DOHH2 (cell line): ENCODE measurements around the gene LIN52.

Experiments used
- CTCF ChIP-seq: fragments of 200-600 bp; sonication (generic); IDR thresholded peaks from one replicate; pipeline ENCODE4 v1.5.1; 2014; ENCODE audit warnings: antibody characterized with exemption, mild to moderate bottlenecking, low read depth, low read length; ENCODE audit not compliant: poor library complexity, severe bottlenecking
- EZH2phosphoT487 ChIP-seq: fragments of 200-600 bp; sonication (generic); IDR thresholded peaks from 2 replicates; pipeline ENCODE4 v1.6.1; 2017; ENCODE audit warnings: borderline replicate concordance, mild to moderate bottlenecking, antibody characterized with exemption, low read length, moderate library complexity, mixed read lengths

DNA sequence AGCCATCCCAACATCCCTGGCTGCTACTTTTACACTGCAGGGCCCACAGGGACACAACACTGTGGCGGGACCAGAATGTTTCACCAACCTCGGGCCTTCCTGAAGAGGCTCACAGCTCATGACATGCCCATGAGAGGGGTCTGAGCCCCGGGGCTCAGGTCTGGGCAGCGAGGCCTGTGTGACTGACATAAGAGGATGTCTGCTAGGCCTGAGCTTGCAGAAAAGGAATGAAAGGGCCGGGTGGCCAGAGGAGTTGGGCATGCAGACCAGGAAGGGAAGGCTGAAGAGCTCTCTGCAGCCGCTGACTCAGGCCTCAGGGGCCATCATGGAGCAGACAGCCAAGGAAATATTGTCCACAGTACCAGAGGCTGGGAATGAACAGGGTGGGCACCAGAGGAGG is 136.2 kb downstream of the LIN52 start:
- no peak for TF ChIP-seq CTCF
- TF ChIP-seq EZH2phosphoT487: no peak
